ENCODE data around the gene PTGS2. TPM values are rescaled to one million over a fixed set of nuclear protein-coding genes. Genes with fewer than 3 reads are reported as not detected.
"Not testable (repeated sequence)": the region's sequence is repeated elsewhere in the genome, so short reads cannot be mapped to it uniquely, and the experiment has no call there.

PTGS2 gene
- total and polyA plus RNA-seq, 2 donors (not counting 1 experiment from before 2014, with no cell fraction given) = 3.1 to 3.3 TPM

- no peaks in the 10 kb centered on the region for H3K4me1 ChIP-seq (ENCODE audit: control insufficient read depth, extremely low read depth, insufficient read depth, low read length)
- no peaks in the 10 kb centered on the region for H3K9me3 ChIP-seq (ENCODE audit: control insufficient read depth, insufficient read depth, low read depth, low read length)
- H3K4me2 ChIP-seq (ENCODE audit: extremely low read depth, insufficient read depth, low read length) = no peak overlapping the region
- DNase-seq (ENCODE audit: low read depth in 2 of 2) = no peak
- no peak overlapping the region for H3K4me3 ChIP-seq (replicated peaks in 1 of 4; ENCODE audit: control extremely low read depth in 1 of 4, insufficient read depth in 1 of 4, low read depth in 3 of 4, low read length in 4 of 4)
- H3K79me2 ChIP-seq (ENCODE audit: control insufficient read depth, insufficient read depth, low read length) = no peaks in the 10 kb centered on the region
- TF ChIP-seq EZH2 (IDR thresholded peaks at IDR 0.05; ENCODE audit: low read length, missing control alignments) (no peak), CTCF (conservative IDR thresholded peaks at IDR 0.05 in 1 of 2, IDR thresholded peaks at IDR 0.05 in 1 of 2; ENCODE audit: low read depth in 1 of 2, low read length in 2 of 2) (no peak)
- H2AFZ ChIP-seq (ENCODE audit: low read length) = no peak overlapping the region
- no peaks in the 10 kb centered on the region for H4K20me1 ChIP-seq (ENCODE audit: control insufficient read depth, extremely low read depth, insufficient read depth, low read length)
- H3K36me3 ChIP-seq (ENCODE audit: control insufficient read depth, insufficient read depth, low read length) = no peaks in the 10 kb centered on the region
- H3K9ac ChIP-seq (ENCODE audit: insufficient read depth, low read length) = no peak overlapping the region
- no peak overlapping the region for H3K27ac ChIP-seq (ENCODE audit: insufficient read depth, low read length)
- H3K27me3 ChIP-seq (ENCODE audit: control insufficient read depth, insufficient read depth, low read length) = no peaks in the 10 kb centered on the region
Observed at GRCh38 chr1:186653312-186653711, 26.9 kb downstream of the PTGS2 start.

GRCh38 chr1:186648613-186649012 lies 31.6 kb downstream of the PTGS2 start:
- Histone ChIP-seq H3K9me3 (ENCODE audit: control insufficient read depth, insufficient read depth, low read depth, low read length) (no peaks in the 10 kb centered on the region), H3K9ac (ENCODE audit: insufficient read depth, low read length) (no peak overlapping the region), H2AFZ (ENCODE audit: low read length) (no peak overlapping the region), H3K4me2 (ENCODE audit: extremely low read depth, insufficient read depth, low read length) (no peak overlapping the region), H3K27ac (ENCODE audit: insufficient read depth, low read length) (no peak overlapping the region), H4K20me1 (ENCODE audit: control insufficient read depth, extremely low read depth, insufficient read depth, low read length) (no peaks in the 10 kb centered on the region), H3K79me2 (ENCODE audit: control insufficient read depth, insufficient read depth, low read length) (no peaks in the 10 kb centered on the region), H3K4me3 (replicated peaks in 1 of 4; ENCODE audit: control extremely low read depth in 1 of 4, insufficient read depth in 1 of 4, low read depth in 3 of 4, low read length in 4 of 4) (no peak overlapping the region), H3K4me1 (ENCODE audit: control insufficient read depth, extremely low read depth, insufficient read depth, low read length) (no peaks in the 10 kb centered on the region), H3K36me3 (ENCODE audit: control insufficient read depth, insufficient read depth, low read length) (no peaks in the 10 kb centered on the region), H3K27me3 (ENCODE audit: control insufficient read depth, insufficient read depth, low read length) (no peaks in the 10 kb centered on the region)
- TF ChIP-seq EZH2 (IDR thresholded peaks at IDR 0.05; ENCODE audit: low read length, missing control alignments) = no peak
- TF ChIP-seq CTCF (conservative IDR thresholded peaks at IDR 0.05 in 1 of 2, IDR thresholded peaks at IDR 0.05 in 1 of 2; ENCODE audit: low read depth in 1 of 2, low read length in 2 of 2) = no peak
- no peak for DNase-seq (ENCODE audit: low read depth in 2 of 2)

GRCh38 chr1:186647985-186648384 lies 32.2 kb downstream of the PTGS2 start:
- not testable (repeated sequence) for H3K4me1 ChIP-seq (ENCODE audit: control insufficient read depth, extremely low read depth, insufficient read depth, low read length); DNase-seq (ENCODE audit: low read depth in 2 of 2); H3K27ac ChIP-seq (ENCODE audit: insufficient read depth, low read length)

More at GRCh38 chr1:186647985-186648384, 32.2 kb downstream of the PTGS2 start:
- not testable (repeated sequence) for H3K4me3 ChIP-seq (replicated peaks in 1 of 4; ENCODE audit: control extremely low read depth in 1 of 4, insufficient read depth in 1 of 4, low read depth in 3 of 4, low read length in 4 of 4); H3K4me2 ChIP-seq (ENCODE audit: extremely low read depth, insufficient read depth, low read length); H4K20me1 ChIP-seq (ENCODE audit: control insufficient read depth, extremely low read depth, insufficient read depth, low read length); H3K27me3 ChIP-seq (ENCODE audit: control insufficient read depth, insufficient read depth, low read length); H2AFZ ChIP-seq (ENCODE audit: low read length); H3K9ac ChIP-seq (ENCODE audit: insufficient read depth, low read length); H3K79me2 ChIP-seq (ENCODE audit: control insufficient read depth, insufficient read depth, low read length); H3K36me3 ChIP-seq (ENCODE audit: control insufficient read depth, insufficient read depth, low read length); H3K9me3 ChIP-seq (ENCODE audit: control insufficient read depth, insufficient read depth, low read depth, low read length)

Measured in fibroblast of lung (primary cell).